Aorta (tissue), 5 donors: ENCODE results near the gene UGGT2. TPM values are rescaled to one million over a fixed set of nuclear protein-coding genes. Genes with fewer than 3 reads are reported as not detected.

Experiments
- ATAC-seq: fragments of 200-7000 bp; cut with Tn5 transposase; one replicate; pipeline ENCODE4 v1.9.1; 2022; ENCODE audit warnings: moderate library complexity; ENCODE audit not compliant: low FRiP score
- DNase-seq, 2 donors: peaks; one replicate each; pipeline ENCODE4 v3.0.0-alpha.2; 2020
- H3K27ac ChIP-seq, 2 donors: one replicate each; pipeline ENCODE4 v1.5.1; 2013; ENCODE audit warnings: low read length in 2 of 2, mild to moderate bottlenecking in 2 of 2, moderate library complexity in 2 of 2, control low read depth in 1 of 2, inconsistent platforms in 1 of 2, low read depth in 1 of 2
- H3K27me3 ChIP-seq, 2 donors: one replicate each; pipeline ENCODE4 v1.6.1; 2013; ENCODE audit warnings: control low read depth in 1 of 2, low read length in 1 of 2, mild to moderate bottlenecking in 1 of 2, moderate library complexity in 1 of 2; ENCODE audit not compliant: insufficient read depth in 2 of 2, control insufficient read depth in 1 of 2
- H3K36me3 ChIP-seq, 2 donors: one replicate each; pipeline ENCODE4 v1.6.1; 2013; ENCODE audit warnings: control low read depth in 1 of 2, low read length in 1 of 2, mild to moderate bottlenecking in 1 of 2; ENCODE audit not compliant: insufficient read depth in 2 of 2, control insufficient read depth in 1 of 2
- H3K4me1 ChIP-seq, 2 donors: one replicate each; pipeline ENCODE4 v1.6.1; 2013; ENCODE audit warnings: low read length in 2 of 2, control low read depth in 1 of 2, mild to moderate bottlenecking in 1 of 2, moderate library complexity in 1 of 2; ENCODE audit not compliant: insufficient read depth in 2 of 2, control insufficient read depth in 1 of 2
- H3K4me3 ChIP-seq, 2 donors: one replicate each; pipeline ENCODE4 v1.5.1; 2013; ENCODE audit warnings: low read length in 2 of 2, control low read depth in 1 of 2, mild to moderate bottlenecking in 1 of 2
- H3K9me3 ChIP-seq: one replicate; pipeline ENCODE4 v1.6.1; 2013; ENCODE audit warnings: mild to moderate bottlenecking, low read length; ENCODE audit not compliant: control insufficient read depth
- WGBS, 2 donors: extraction: QIAGEN DNeasy Blood & Tissue Kit; methylation state at CpG; one replicate each; pipeline ENCODE4 v1.1.7; 2013; 5-methylcytosine and 5-hydroxymethylcytosine counted together
- intact Hi-C, 2 donors: fragments of 100-400 bp; cut with DNase I; formaldehyde crosslinking; loops; one replicate each; pipeline versions ENCODE4 v1.14.2 to v1.15.0; 2022
- polyA plus RNA-seq, 2 donors: library from polyadenylated mRNA; stranded (reverse); fragments of 200-250 nt; gene quantifications; one replicate each; pipeline ENCODE4 v1.2.3, GENCODE V29; 2013
- total RNA-seq, 2 donors: library from RNA; stranded (reverse); fragmentation: NEBNext Ultra II Directional; extraction: Animal tissue kit (Norgen Biotek cat#: 25700); gene quantifications; one replicate each; pipeline ENCODE4 v1.2.1, GENCODE V29; 2021
- donor health status: healthy with polysubstance abuse.
- donor health status: Bipolar disorder and iron deficiency.
- donor health status: DM: no; HTN: no; CAD: no.
- donor health status: DM: no; HTN: no; CAD: no.
- donor health status: DM: yes; HTN: yes; CAD: no.

Gene UGGT2
- total and polyA plus RNA-seq, 4 donors: 8.3 to 69.8 (median 38.8) TPM

DNA sequence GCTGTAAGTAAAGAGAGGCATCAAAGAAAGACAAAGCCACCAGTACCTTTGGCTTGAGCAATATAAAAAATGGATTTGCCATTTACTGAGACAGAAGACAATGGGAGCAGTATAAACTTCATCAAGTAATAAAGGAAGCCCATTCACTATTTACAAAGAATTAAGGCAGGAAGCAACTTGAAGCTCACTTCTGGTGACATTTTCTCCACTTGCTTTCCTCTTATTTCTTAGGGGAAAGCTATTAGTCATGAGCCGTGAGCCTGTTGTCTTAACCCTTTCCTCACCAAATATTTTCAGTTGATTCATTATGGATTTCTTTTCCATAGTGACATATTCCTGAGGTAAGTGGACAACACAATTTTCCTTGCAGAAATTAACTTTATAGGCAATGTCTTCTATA is 219.5 kb downstream of the UGGT2 start:
- Histone ChIP-seq H3K27ac (no peak overlapping the region), H3K36me3 (peaks cover 0 to 3% of the 10 kb centered on the region in 2 donors), H3K9me3 (no peaks in the 10 kb centered on the region), H3K4me3 (no peak overlapping the region), H3K4me1 (no peaks in the 10 kb centered on the region), H3K27me3 (no peaks in the 10 kb centered on the region)
- DNase-seq (no peak), ATAC-seq (no peak)
- intact Hi-C loops: loop anchor here (2.0 to 10.0 kb wide), 3 partner anchors 209 to 299 kb away; no protein-coding TSS in a partner anchor
- 3 to 7% methylated on average over 1 of the region's 1 CpG for WGBS, 2 donors

GRCh38 chr13:95833126-95833525 is 220.1 kb downstream of the UGGT2 start:
- no peak overlapping the region for H3K27ac ChIP-seq
- DNase-seq (no peak), ATAC-seq (no peak)
- peaks cover 0 to 3% of the 10 kb centered on the region in 2 donors for H3K36me3 ChIP-seq
- H3K9me3 ChIP-seq: no peaks in the 10 kb centered on the region
- H3K27me3 ChIP-seq: no peaks in the 10 kb centered on the region
- 89 to 97% methylated on average over 1 of the region's 1 CpG for WGBS, 2 donors
- intact Hi-C loops: loop anchor here (2.0 to 10.0 kb wide), 2 partner anchors 210 to 298 kb away; no protein-coding TSS in a partner anchor
- H3K4me3 ChIP-seq: no peak overlapping the region
- H3K4me1 ChIP-seq: no peaks in the 10 kb centered on the region

- Histone ChIP-seq H3K27ac (no peak overlapping the region), H3K36me3 (peaks cover 2 to 6% of the 10 kb centered on the region in 2 donors), H3K4me3 (no peak overlapping the region), H3K4me1 (no peaks in the 10 kb centered on the region), H3K9me3 (peaks cover 2% of the 10 kb centered on the region), H3K27me3 (no peaks in the 10 kb centered on the region)
- intact Hi-C loops: no loop called here
- ATAC-seq (no peak), DNase-seq (no peak)
- WGBS, 2 donors: 95% methylated on average over 5 of the region's 5 CpGs
Measured at GRCh38 chr13:95822303-95822702, 230.9 kb downstream of the UGGT2 start.

GRCh38 chr13:95814495-95814894 is 238.7 kb downstream of the UGGT2 start:
- intact Hi-C loops: no loop called here

GRCh38 chr13:95813139-95813538 is 240.1 kb downstream of the UGGT2 start:
- WGBS, 2 donors: 95 to 96% methylated on average over 3 of the region's 3 CpGs
- H3K36me3 ChIP-seq: peaks cover 4% of the 10 kb centered on the region in 2 donors
- ATAC-seq (no peak), DNase-seq (no peak)
- H3K4me3 ChIP-seq: no peak overlapping the region
- H3K4me1 ChIP-seq: no peaks in the 10 kb centered on the region
- intact Hi-C loops: no loop called here
- H3K27ac ChIP-seq: no peak overlapping the region
- H3K27me3 ChIP-seq: no peaks in the 10 kb centered on the region
- peaks cover 8% of the 10 kb centered on the region for H3K9me3 ChIP-seq

More at GRCh38 chr13:95814495-95814894, 238.7 kb downstream of the UGGT2 start:
- Histone ChIP-seq H3K27me3 (no peaks in the 10 kb centered on the region), H3K4me1 (no peaks in the 10 kb centered on the region), H3K27ac (no peak overlapping the region), H3K36me3 (peaks cover 4 to 6% of the 10 kb centered on the region in 2 donors), H3K9me3 (peaks cover 8% of the 10 kb centered on the region), H3K4me3 (no peak overlapping the region)
- no peak for ATAC-seq
- DNase-seq: no peak
- 99 to 100% methylated on average over 1 of the region's 1 CpG for WGBS, 2 donors

DNA sequence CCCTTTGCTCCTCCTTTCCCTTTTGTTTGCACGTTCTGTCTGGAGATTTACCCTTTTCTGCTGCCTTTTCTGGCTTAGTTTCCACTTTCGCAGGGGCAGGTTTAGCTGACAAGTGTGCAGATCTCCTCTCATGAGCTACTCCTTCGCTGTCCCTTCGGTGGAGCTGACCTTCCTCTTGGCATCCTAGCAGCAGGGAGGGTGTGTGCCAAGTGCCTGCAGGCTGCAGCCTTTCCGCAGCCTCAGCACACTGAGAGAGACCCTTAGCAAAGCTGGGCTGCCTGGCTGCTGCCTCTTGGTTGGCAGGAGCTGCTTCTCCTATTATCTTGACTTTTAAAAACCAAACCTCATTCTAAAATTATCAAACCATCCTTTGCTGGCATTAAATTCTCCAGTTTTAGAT is 243.8 kb downstream of the UGGT2 start:
- intact Hi-C loops: no loop called here
- H3K27ac ChIP-seq: no peak overlapping the region
- H3K4me1 ChIP-seq: no peaks in the 10 kb centered on the region
- peaks cover 0 to 4% of the 10 kb centered on the region in 2 donors for H3K36me3 ChIP-seq
- no peak overlapping the region for H3K4me3 ChIP-seq
- DNase-seq (no peak), ATAC-seq (no peak)
- peaks cover 8% of the 10 kb centered on the region for H3K9me3 ChIP-seq
- no peaks in the 10 kb centered on the region for H3K27me3 ChIP-seq
- WGBS, 2 donors: 89 to 91% methylated on average over 5 of the region's 5 CpGs

DNA sequence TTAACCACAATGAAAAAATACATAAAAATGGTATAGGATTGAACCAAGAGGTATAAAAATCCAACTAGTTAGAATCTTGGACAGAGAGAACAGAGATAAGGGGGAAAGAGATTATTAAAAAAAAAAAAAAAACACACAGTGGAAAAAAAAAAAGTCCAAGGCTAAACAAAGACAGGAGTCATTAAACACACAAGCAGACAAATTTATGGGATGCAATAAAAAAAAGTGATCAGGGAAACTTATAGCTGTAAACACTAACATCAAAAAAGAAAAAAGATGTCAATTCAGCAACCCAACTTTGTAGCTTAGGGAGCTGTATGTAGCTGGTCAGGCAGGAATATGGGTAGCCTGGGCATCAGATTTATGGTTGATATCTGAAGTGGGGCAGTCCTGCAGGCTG is 247.3 kb downstream of the UGGT2 start:
- Histone ChIP-seq H3K4me3 (no peak overlapping the region), H3K27me3 (no peaks in the 10 kb centered on the region), H3K27ac (no peak overlapping the region), H3K4me1 (no peaks in the 10 kb centered on the region), H3K9me3 (no peaks in the 10 kb centered on the region), H3K36me3 (peaks cover 0 to 2% of the 10 kb centered on the region in 2 donors)
- DNase-seq: no peak
- intact Hi-C loops: no loop called here
- ATAC-seq: no peak

DNA sequence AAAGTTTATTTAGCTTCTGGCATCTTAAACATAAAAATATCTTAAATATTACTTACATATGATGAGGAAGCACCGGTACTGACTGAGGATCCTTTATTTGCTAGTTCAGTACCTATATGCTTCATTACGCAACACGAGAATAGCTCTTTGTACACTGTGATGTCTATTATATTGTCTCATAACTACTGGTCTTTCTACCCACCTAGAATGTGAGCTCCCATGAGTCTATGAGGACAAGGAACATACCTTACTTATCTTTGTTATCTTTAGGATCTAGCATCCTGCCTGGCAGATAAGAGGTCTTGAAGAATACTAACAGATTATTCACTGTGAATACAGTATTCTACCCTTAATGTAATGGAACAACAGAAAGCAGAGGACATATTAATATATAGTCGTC is 251.4 kb downstream of the UGGT2 start:
- intact Hi-C loops: no loop called here
- WGBS, 2 donors: 96 to 99% methylated on average over 4 of the region's 4 CpGs
- Histone ChIP-seq H3K4me1 (no peaks in the 10 kb centered on the region), H3K27me3 (no peaks in the 10 kb centered on the region), H3K9me3 (no peaks in the 10 kb centered on the region), H3K36me3 (no peaks in the 10 kb centered on the region), H3K4me3 (no peak overlapping the region), H3K27ac (no peak overlapping the region)
- no peak for ATAC-seq
- DNase-seq: no peak

GRCh38 chr13:95800436-95800835 is 252.8 kb downstream of the UGGT2 start:
- ATAC-seq (no peak), DNase-seq (no peak)
- H3K4me1 ChIP-seq: no peaks in the 10 kb centered on the region
- WGBS, 2 donors: 71 to 86% methylated on average over 1 of the region's 1 CpG
- H3K4me3 ChIP-seq: no peak overlapping the region
- no peaks in the 10 kb centered on the region for H3K36me3 ChIP-seq
- no peaks in the 10 kb centered on the region for H3K27me3 ChIP-seq
- no peaks in the 10 kb centered on the region for H3K9me3 ChIP-seq
- no peak overlapping the region for H3K27ac ChIP-seq
- intact Hi-C loops: no loop called here
